HG03139 (cell line): Measurements from ENCODE around the gene CD226.
"Not testable (repeated sequence)": the region's sequence is repeated elsewhere in the genome, so short reads cannot be mapped to it uniquely, and the experiment has no call there.

Experiments used
- ATAC-seq: cut with Tn5 transposase; IDR thresholded peaks from one replicate; pipeline ENCODE4 v1.9.1; 2021; ENCODE audit not compliant: unreplicated experiment

Gene CD226

GRCh38 chr18:69916412-69916811 lies 31.3 kb downstream of the CD226 start:
- no peak for ATAC-seq

- ATAC-seq, result no peak
These were observed 38.8 kb downstream of the CD226 start for GRCh38 chr18:69908838-69909237.

GRCh38 chr18:69906765-69907164 lies 40.9 kb downstream of the CD226 start:
- no peak for ATAC-seq

- no peak for ATAC-seq
These were observed 46.7 kb downstream of the CD226 start for GRCh38 chr18:69900941-69901340.

- not testable (repeated sequence) for ATAC-seq
These were observed 48.3 kb downstream of the CD226 start for GRCh38 chr18:69899154-69899923.

- peak; percentile 71 for ATAC-seq
These were observed 49.3 kb downstream of the CD226 start for GRCh38 chr18:69898241-69898861.

GRCh38 chr18:69897397-69898108 lies 50.1 kb downstream of the CD226 start:
- ATAC-seq, result peak; percentile 35

- ATAC-seq, result no peak
These were observed 52.3 kb downstream of the CD226 start for GRCh38 chr18:69895066-69896047.

GRCh38 chr18:69894467-69894866 lies 53.2 kb downstream of the CD226 start:
- ATAC-seq, result no peak

- no peak for ATAC-seq
These were observed 57.1 kb downstream of the CD226 start for GRCh38 chr18:69890558-69890957.

GRCh38 chr18:69889009-69889408 lies 58.7 kb downstream of the CD226 start:
- ATAC-seq, result no peak

GRCh38 chr18:69887256-69887655 lies 60.4 kb downstream of the CD226 start:
- ATAC-seq, result no peak

GRCh38 chr18:69885841-69886531 lies 61.7 kb downstream of the CD226 start:
- ATAC-seq, result peak; percentile 80

- no peak for ATAC-seq
These were observed 62.3 kb downstream of the CD226 start for GRCh38 chr18:69885355-69885754.

GRCh38 chr18:69883781-69884180 lies 63.9 kb downstream of the CD226 start:
- no peak for ATAC-seq

GRCh38 chr18:69882965-69883668 lies 64.6 kb downstream of the CD226 start:
- peak; percentile 39 for ATAC-seq

- no peak for ATAC-seq
These were observed 67.6 kb downstream of the CD226 start for GRCh38 chr18:69880083-69880482.

GRCh38 chr18:69879051-69879450 lies 68.6 kb downstream of the CD226 start:
- not testable (repeated sequence) for ATAC-seq

- no peak for ATAC-seq
These were observed 69.3 kb downstream of the CD226 start for GRCh38 chr18:69878213-69878933.
